GM12892 (cell line): Measurements from ENCODE around the gene PILRA.
A peak's percentile ranks its signal among the peaks of the same experiment; 100 is the strongest.

ENCODE experiments used
- DNase-seq: peaks from one replicate; pipeline ENCODE4 v3.0.0; 2011; ENCODE audit not compliant: insufficient read length
- FAIRE-seq: peaks from 2 replicates; lab custom pipeline; 2011; peaks lifted over from hg19 to GRCh38; lab: Jason Lieb, UNC
- POLR2A ChIP-seq: IDR thresholded peaks from 2 replicates; pipeline ENCODE4 v1.6.1; 2011; ENCODE audit warnings: low read depth, low read length, control low read depth
- POLR2AphosphoS5 ChIP-seq: IDR thresholded peaks from 2 replicates; pipeline ENCODE4 v1.6.1; 2011; ENCODE audit warnings: low read depth, low read length, control low read depth
- TAF1 ChIP-seq: IDR thresholded peaks from 2 replicates; pipeline ENCODE4 v1.6.1; 2011; ENCODE audit warnings: low read depth, mild to moderate bottlenecking, control low read depth, low read length, borderline replicate concordance

The PILRA gene

GRCh38 chr7:100401811-100402210, 28.5 kb downstream of the PILRA start:
- no peak for DNase-seq
- no peak for FAIRE-seq
- TF ChIP-seq POLR2AphosphoS5: no peak
- TF ChIP-seq POLR2A: no peak
- TF ChIP-seq TAF1: no peak

- no peak for FAIRE-seq
- DNase-seq: no peak
- no peak for TF ChIP-seq POLR2A
- no peak for TF ChIP-seq POLR2AphosphoS5
Measured at GRCh38 chr7:100402241-100402640, 29.0 kb downstream of the PILRA start.

DNA sequence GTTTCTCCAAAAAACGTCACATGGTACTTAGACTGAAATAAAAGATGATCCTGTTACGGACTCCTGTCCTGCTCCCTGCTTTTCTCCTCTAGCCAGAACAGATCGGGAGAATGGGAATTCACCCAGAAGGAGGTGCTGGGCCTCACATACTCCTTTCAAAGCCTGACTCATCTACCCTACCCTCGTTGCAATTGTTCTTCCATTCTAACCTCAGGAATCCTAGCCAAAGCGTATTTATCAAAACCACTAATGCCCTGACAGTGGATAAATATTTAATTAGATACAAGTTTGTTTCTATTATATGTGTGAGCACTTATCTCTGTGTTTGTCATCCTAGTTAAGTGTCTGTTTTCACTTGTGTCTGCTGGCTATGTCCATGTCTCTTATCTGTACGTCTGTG, 33.5 kb downstream of the PILRA start:
- DNase-seq: no peak
- no peak for FAIRE-seq
- TF ChIP-seq POLR2AphosphoS5: no peak
- no peak for TF ChIP-seq POLR2A
- no peak for TF ChIP-seq TAF1

GRCh38 chr7:100407285-100408180, 34.2 kb downstream of the PILRA start:
- DNase-seq: no peak
- peak; percentile 48 for FAIRE-seq
- no peak for TF ChIP-seq TAF1
- TF ChIP-seq POLR2A: no peak
- TF ChIP-seq POLR2AphosphoS5: no peak

- no peak for FAIRE-seq
- TF ChIP-seq POLR2AphosphoS5 (no peak), POLR2A (no peak), TAF1 (no peak)
- no peak for DNase-seq
Measured at GRCh38 chr7:100411101-100411500, 37.8 kb downstream of the PILRA start.

DNA sequence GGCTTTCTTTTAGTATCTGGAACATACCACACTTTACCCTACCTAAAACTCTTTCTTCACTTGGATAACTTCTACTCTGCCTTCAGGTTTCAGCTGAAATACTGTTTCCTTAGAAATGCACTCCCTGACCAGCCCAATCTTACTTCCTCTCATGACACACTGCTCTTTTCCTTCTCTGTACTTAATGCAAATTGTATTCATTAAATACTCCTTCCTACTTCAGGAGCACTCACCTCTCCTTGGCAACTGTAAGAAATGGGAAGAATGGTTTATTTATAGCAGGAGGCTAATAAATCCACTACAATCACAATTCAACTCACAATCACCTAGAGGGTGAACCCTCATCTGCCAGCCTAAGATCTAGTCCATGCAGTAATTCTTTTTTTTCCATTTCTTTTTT, 40.1 kb downstream of the PILRA start:
- DNase-seq (no peak), FAIRE-seq (no peak)
- TF ChIP-seq POLR2AphosphoS5 (no peak), TAF1 (no peak)

DNA sequence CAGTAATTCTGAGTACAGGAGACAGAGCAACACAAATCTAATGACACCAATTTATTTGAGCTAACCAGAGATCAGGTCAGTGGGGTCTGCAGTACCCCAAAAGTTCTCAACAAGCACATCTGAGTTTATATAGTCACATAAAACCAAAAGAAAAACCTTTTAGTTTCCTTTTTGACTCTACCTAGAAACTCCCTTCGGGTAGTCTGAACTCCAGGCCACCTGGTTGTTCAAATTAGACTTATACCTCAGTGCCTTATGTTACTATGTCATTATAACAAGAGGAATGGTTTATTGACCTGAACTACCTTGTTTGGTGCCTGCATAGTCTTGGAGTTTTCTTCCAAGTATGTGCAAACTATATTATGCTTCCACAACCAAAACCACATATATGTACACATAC, 40.6 kb downstream of the PILRA start:
- DNase-seq (no peak), FAIRE-seq (no peak)
- TF ChIP-seq POLR2A: no peak
- no peak for TF ChIP-seq TAF1
- no peak for TF ChIP-seq POLR2AphosphoS5

DNA sequence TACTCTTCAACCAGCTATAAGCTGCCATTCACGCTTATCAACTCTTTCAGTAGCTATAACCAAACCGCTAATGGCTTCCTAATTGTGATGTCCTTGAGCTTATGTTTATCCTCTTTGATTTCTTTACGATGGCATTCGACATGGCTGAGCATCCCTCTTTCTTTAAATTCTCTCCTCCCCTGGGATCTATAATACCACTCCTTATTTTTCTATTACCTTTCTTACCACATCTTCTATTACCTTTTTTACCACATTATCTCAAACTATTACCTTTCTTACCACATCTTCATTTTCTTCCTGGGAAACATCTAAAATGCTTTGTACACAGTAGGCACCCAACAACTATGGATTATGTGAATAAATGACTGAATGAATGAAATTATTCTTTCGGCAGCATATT, 42.2 kb downstream of the PILRA start:
- TF ChIP-seq POLR2A: no peak
- no peak for TF ChIP-seq TAF1
- TF ChIP-seq POLR2AphosphoS5: no peak
- no peak for DNase-seq
- FAIRE-seq: no peak

- FAIRE-seq (no peak), DNase-seq (no peak)
- no peak for TF ChIP-seq POLR2AphosphoS5
- TF ChIP-seq POLR2A: no peak
- no peak for TF ChIP-seq TAF1
Measured at GRCh38 chr7:100418930-100419659, 45.8 kb downstream of the PILRA start.

GRCh38 chr7:100419660-100420226, 46.5 kb downstream of the PILRA start:
- DNase-seq: no peak
- no peak for TF ChIP-seq POLR2A
- TF ChIP-seq POLR2AphosphoS5: no peak
- TF ChIP-seq TAF1: no peak
- FAIRE-seq: no peak

DNA sequence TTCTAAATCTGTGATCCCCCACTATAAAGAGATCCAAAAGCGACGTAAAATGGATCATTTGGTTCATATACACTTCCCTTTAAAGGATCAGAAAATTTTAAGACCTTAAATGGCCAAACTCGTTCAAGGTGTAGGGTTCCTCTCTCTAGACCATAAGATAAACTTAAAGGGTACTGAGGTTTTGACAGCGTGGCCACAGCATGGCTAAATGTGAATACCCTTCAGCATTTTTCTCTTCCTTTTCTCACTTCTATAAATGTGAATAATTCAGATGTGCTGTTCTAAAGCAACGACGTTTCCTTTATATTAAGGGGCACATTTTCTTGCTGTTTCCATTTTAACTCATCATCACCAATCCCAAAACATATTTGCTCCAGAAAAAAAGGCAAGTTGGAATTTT, 50.0 kb downstream of the PILRA start:
- TF ChIP-seq POLR2A (no peak), TAF1 (no peak), POLR2AphosphoS5 (no peak)
- peak; percentile 24 for FAIRE-seq
- no peak for DNase-seq
